Smooth muscle cell (in vitro differentiated cells): ENCODE results near the gene PMP22. TPM values are rescaled to one million over a fixed set of nuclear protein-coding genes. Genes with fewer than 3 reads are reported as not detected.
A peak's percentile ranks its signal among the peaks of the same experiment; 100 is the strongest.

Experiments used
- DNase-seq: peaks from one replicate; lab custom pipeline; 2025; ENCODE audit not compliant: unreplicated experiment; lab: John Stamatoyannopoulos, UW
- H2AFZ ChIP-seq: fragments of 200-600 bp; sonication (generic); 2 replicates; pipeline ENCODE4 v1.6.0; 2016; ENCODE audit warnings: antibody characterized with exemption, low read depth, mild to moderate bottlenecking
- H3F3A ChIP-seq: fragments of 200-600 bp; sonication (generic); 2 replicates; pipeline ENCODE4 v1.6.0; 2017; ENCODE audit warnings: antibody characterized with exemption, low read depth
- H3K27ac ChIP-seq: fragments of 200-600 bp; sonication (generic); 2 replicates; pipeline ENCODE4 v1.5.1; 2016; ENCODE audit warnings: low read depth, mild to moderate bottlenecking
- H3K27me3 ChIP-seq: fragments of 200-600 bp; sonication (generic); 2 replicates; pipeline ENCODE4 v1.6.1; 2016; ENCODE audit warnings: low read depth, mild to moderate bottlenecking
- H3K36me3 ChIP-seq: fragments of 200-600 bp; sonication (generic); 2 replicates; pipeline ENCODE4 v1.5.1; 2016; ENCODE audit warnings: low read depth
- H3K4me1 ChIP-seq: fragments of 200-600 bp; sonication (generic); 2 replicates; pipeline ENCODE4 v1.5.1; 2016; ENCODE audit warnings: low read depth
- H3K4me2 ChIP-seq: fragments of 200-600 bp; sonication (generic); 2 replicates; pipeline ENCODE4 v1.6.0; 2016; ENCODE audit warnings: mild to moderate bottlenecking
- H3K4me3 ChIP-seq: fragments of 200-600 bp; sonication (generic); 2 replicates; pipeline ENCODE4 v1.5.1; 2016; ENCODE audit warnings: mild to moderate bottlenecking
- H3K79me2 ChIP-seq: fragments of 200-600 bp; sonication (generic); 2 replicates; pipeline ENCODE4 v1.6.0; 2016; ENCODE audit warnings: low read depth, mild to moderate bottlenecking
- H3K9ac ChIP-seq: fragments of 200-600 bp; sonication (generic); 2 replicates; pipeline ENCODE4 v1.6.0; 2016; ENCODE audit warnings: low read depth
- H3K9me3 ChIP-seq: fragments of 200-600 bp; sonication (generic); replicated peaks from 2 replicates; pipeline ENCODE4 v1.5.1; 2016; ENCODE audit warnings: low read depth
- H4K20me1 ChIP-seq: fragments of 200-600 bp; sonication (generic); 2 replicates; pipeline ENCODE4 v1.6.0; 2016; ENCODE audit warnings: low read depth
- WGBS: methylation state at CpG from one replicate; pipeline ENCODE4 v1.1.7; 2016; ENCODE audit warnings: low lambda C conversion rate; 5-methylcytosine and 5-hydroxymethylcytosine counted together
- polyA plus RNA-seq: library from polyadenylated mRNA; unstranded; fragments of >200 nt; fragmentation: Nextera tagmentation; extraction: Ambion mirVana; gene quantifications from 2 replicates; pipeline ENCODE4 v1.2.1, GENCODE V29; 2016
- total RNA-seq: library from RNA; depleted of rRNA; stranded (reverse); fragments of >200 nt; gene quantifications from 2 replicates; pipeline ENCODE4 v1.2.3, GENCODE V29; 2014
- TF ChIP-seq, protein P1 (sequence below): fragments of 200-600 bp; sonication (generic); IDR thresholded peaks from 2 replicates; pipeline ENCODE4 v1.5.1; 2017; ENCODE audit warnings: borderline replicate concordance, mild to moderate bottlenecking, antibody characterized with exemption; ENCODE audit not compliant: insufficient read depth, poor library complexity, severe bottlenecking

Gene PMP22
- total and polyA plus RNA-seq, 2 experiments from 2014 or later: 39.6 to 69.5 TPM

DNA sequence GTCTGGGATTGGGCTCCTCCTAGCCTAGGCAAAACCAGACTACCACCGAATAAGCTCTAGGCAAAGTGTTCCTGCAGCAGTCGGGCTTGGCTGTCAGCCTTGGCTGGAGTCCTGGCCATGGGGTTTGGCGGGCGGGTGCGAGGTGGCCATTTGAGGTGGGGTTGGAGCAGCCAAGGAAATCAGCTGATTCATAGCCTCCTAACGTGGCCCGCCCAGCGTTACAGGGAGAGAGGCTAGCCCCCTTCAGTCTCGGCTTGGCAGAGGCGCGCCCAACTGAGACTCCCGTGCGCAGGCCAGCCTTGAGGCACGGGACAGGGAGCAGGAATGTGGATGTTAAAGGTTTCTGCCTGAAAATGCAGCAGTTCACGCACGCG is 1.9 kb downstream of the PMP22 start:
- 4% methylated on average over 17 of the region's 17 CpGs for WGBS
- no peaks in the 10 kb centered on the region for H3K36me3 ChIP-seq
- H3K4me3 ChIP-seq: peak overlapping the region; percentile 81
- peaks cover 4% of the 10 kb centered on the region for H3F3A ChIP-seq
- peak overlapping the region; percentile 16 for H3K9ac ChIP-seq
- no peaks in the 10 kb centered on the region for H4K20me1 ChIP-seq
- peaks cover 6% of the 10 kb centered on the region for H3K4me1 ChIP-seq
- TF ChIP-seq, protein P1, sequence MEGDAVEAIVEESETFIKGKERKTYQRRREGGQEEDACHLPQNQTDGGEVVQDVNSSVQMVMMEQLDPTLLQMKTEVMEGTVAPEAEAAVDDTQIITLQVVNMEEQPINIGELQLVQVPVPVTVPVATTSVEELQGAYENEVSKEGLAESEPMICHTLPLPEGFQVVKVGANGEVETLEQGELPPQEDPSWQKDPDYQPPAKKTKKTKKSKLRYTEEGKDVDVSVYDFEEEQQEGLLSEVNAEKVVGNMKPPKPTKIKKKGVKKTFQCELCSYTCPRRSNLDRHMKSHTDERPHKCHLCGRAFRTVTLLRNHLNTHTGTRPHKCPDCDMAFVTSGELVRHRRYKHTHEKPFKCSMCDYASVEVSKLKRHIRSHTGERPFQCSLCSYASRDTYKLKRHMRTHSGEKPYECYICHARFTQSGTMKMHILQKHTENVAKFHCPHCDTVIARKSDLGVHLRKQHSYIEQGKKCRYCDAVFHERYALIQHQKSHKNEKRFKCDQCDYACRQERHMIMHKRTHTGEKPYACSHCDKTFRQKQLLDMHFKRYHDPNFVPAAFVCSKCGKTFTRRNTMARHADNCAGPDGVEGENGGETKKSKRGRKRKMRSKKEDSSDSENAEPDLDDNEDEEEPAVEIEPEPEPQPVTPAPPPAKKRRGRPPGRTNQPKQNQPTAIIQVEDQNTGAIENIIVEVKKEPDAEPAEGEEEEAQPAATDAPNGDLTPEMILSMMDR: no peak
- peak; percentile 49 for DNase-seq
- peak overlapping the region; percentile 79 for H3K27ac ChIP-seq
- H3K79me2 ChIP-seq: peaks cover 18% of the 10 kb centered on the region
- peak overlapping the region; percentile 97 for H2AFZ ChIP-seq
- peaks cover 10% of the 10 kb centered on the region for H3K27me3 ChIP-seq
- H3K9me3 ChIP-seq: no peaks in the 10 kb centered on the region
- H3K4me2 ChIP-seq: peak overlapping the region; percentile 99

GRCh38 chr17:15262291-15263205 is 2.6 kb downstream of the PMP22 start:
- TF ChIP-seq, protein P1: no peak
- Histone ChIP-seq H3K27ac (peak overlapping the region; percentile 79), H3K9ac (peak overlapping the region; percentile 16), H3K9me3 (no peaks in the 10 kb centered on the region), H3F3A (peaks cover 4% of the 10 kb centered on the region), H3K79me2 (peaks cover 18% of the 10 kb centered on the region), H3K4me2 (peak overlapping the region; percentile 99), H3K4me3 (peak overlapping the region; percentile 81), H3K27me3 (peaks cover 7% of the 10 kb centered on the region), H4K20me1 (no peaks in the 10 kb centered on the region), H3K4me1 (peaks cover 6% of the 10 kb centered on the region), H2AFZ (peak overlapping the region; percentile 97), H3K36me3 (no peaks in the 10 kb centered on the region)
- peak; percentile 63 for DNase-seq
- 1% methylated on average over 58 of the region's 60 CpGs for WGBS

DNA sequence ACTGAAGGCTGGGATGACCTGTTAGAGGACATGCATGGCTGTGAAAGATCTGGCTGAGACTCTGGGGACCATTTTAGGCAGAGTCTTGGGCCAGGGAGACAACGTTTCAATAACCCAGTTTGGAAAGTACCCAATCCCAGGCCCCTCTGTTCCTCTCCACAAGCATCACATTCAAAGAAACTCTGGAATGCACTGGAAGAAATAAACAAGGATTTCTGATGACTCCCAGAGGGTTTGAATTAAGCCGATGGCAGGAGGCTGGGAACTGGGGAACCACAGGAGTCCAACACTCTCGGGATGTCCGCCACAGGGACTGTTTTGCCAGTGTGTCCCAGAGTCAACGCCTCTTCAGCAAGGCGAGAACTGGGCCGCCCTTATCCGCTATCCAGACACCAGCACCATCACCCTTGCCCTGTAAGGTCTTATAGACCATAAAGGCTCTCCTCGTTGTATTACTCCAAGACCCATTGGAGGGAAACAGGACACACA is 3.3 kb downstream of the PMP22 start:
- peaks cover 6% of the 10 kb centered on the region for H3K4me1 ChIP-seq
- peak overlapping the region; percentile 99 for H3K4me2 ChIP-seq
- WGBS: 3% methylated on average over 9 of the region's 9 CpGs
- peaks cover 18% of the 10 kb centered on the region for H3K79me2 ChIP-seq
- H3K4me3 ChIP-seq: peak overlapping the region; percentile 81
- no peaks in the 10 kb centered on the region for H3K36me3 ChIP-seq
- TF ChIP-seq, protein P1: no peak
- H2AFZ ChIP-seq: peak overlapping the region; percentile 97
- H3K9me3 ChIP-seq: no peaks in the 10 kb centered on the region
- H3K27ac ChIP-seq: peak overlapping the region; percentile 79
- no peak for DNase-seq
- H3K27me3 ChIP-seq: peaks cover 7% of the 10 kb centered on the region
- peaks cover 4% of the 10 kb centered on the region for H3F3A ChIP-seq
- H3K9ac ChIP-seq: peak overlapping the region; percentile 33
- no peaks in the 10 kb centered on the region for H4K20me1 ChIP-seq
